ENCODE results near the gene FAM193B.

FAM193B gene

GRCh38 chr5:177515580-177515979 lies 38.8 kb downstream of the FAM193B start:
- no peaks in the 10 kb centered on the region for H3K9me3 ChIP-seq (ENCODE audit: control insufficient read depth, insufficient read depth, low read length)
- H3K4me1 ChIP-seq (ENCODE audit: control insufficient read depth, low read length) = peaks cover 53% of the 10 kb centered on the region
- no peak for TF ChIP-seq CTCF (IDR thresholded peaks at IDR 0.05; ENCODE audit: low read depth, low read length, poor library complexity, severe bottlenecking)
- TF ChIP-seq EZH2phosphoT487 (IDR thresholded peaks at IDR 0.05; ENCODE audit: borderline replicate concordance, low read length) = no peak
- H3K9me2 ChIP-seq (replicated peaks; ENCODE audit: control insufficient read depth, low read length) = no peaks in the 10 kb centered on the region
- H3K36me3 ChIP-seq (ENCODE audit: control insufficient read depth, low read length) = peaks cover 79% of the 10 kb centered on the region
- peaks cover 6% of the 10 kb centered on the region; the same call in 1 of the 2 replicates for H4K20me1 ChIP-seq (ENCODE audit: control insufficient read depth, insufficient read depth, low read depth, low read length)
- peak overlapping the region; percentile 87 for H3K4me3 ChIP-seq (ENCODE audit: low read length)
- H3K27me3 ChIP-seq (ENCODE audit: control insufficient read depth, low read length) = no peaks in the 10 kb centered on the region
- peak overlapping the region; percentile 99 for H3K4me2 ChIP-seq (ENCODE audit: low read length)
- 0 out of 2 replicates have a peak overlapping the region, but pooled peaks have one; percentile 54 for H3K27ac ChIP-seq (ENCODE audit: low read depth, low read length)
- H3K79me2 ChIP-seq (ENCODE audit: control insufficient read depth, low read length) = peaks cover 56% of the 10 kb centered on the region
- H3F3A ChIP-seq (ENCODE audit: control insufficient read depth, insufficient read depth) = peaks cover 12% of the 10 kb centered on the region

- Histone ChIP-seq H3F3A (ENCODE audit: control insufficient read depth, insufficient read depth) (peaks cover 16% of the 10 kb centered on the region), H3K9me2 (replicated peaks; ENCODE audit: control insufficient read depth, low read length) (no peaks in the 10 kb centered on the region), H3K4me3 (ENCODE audit: low read length) (no peak overlapping the region), H3K36me3 (ENCODE audit: control insufficient read depth, low read length) (peaks cover 78% of the 10 kb centered on the region), H4K20me1 (ENCODE audit: control insufficient read depth, insufficient read depth, low read depth, low read length) (peaks cover 5% of the 10 kb centered on the region; the same call in 1 of the 2 replicates), H3K4me1 (ENCODE audit: control insufficient read depth, low read length) (peaks cover 52% of the 10 kb centered on the region), H3K27ac (ENCODE audit: low read depth, low read length) (no peak overlapping the region), H3K9me3 (ENCODE audit: control insufficient read depth, insufficient read depth, low read length) (no peaks in the 10 kb centered on the region), H3K79me2 (ENCODE audit: control insufficient read depth, low read length) (peaks cover 53% of the 10 kb centered on the region), H3K4me2 (ENCODE audit: low read length) (peak overlapping the region; percentile 99), H3K27me3 (ENCODE audit: control insufficient read depth, low read length) (no peaks in the 10 kb centered on the region)
- no peak for TF ChIP-seq CTCF (IDR thresholded peaks at IDR 0.05; ENCODE audit: low read depth, low read length, poor library complexity, severe bottlenecking)
- no peak for TF ChIP-seq EZH2phosphoT487 (IDR thresholded peaks at IDR 0.05; ENCODE audit: borderline replicate concordance, low read length)
Measured at GRCh38 chr5:177514541-177514940, 39.8 kb downstream of the FAM193B start.

- no peaks in the 10 kb centered on the region for H3K9me3 ChIP-seq (ENCODE audit: control insufficient read depth, insufficient read depth, low read length)
- H3K36me3 ChIP-seq (ENCODE audit: control insufficient read depth, low read length) = peaks cover 81% of the 10 kb centered on the region
- H4K20me1 ChIP-seq (ENCODE audit: control insufficient read depth, insufficient read depth, low read depth, low read length) = peaks cover 3% of the 10 kb centered on the region; the same call in 1 of the 2 replicates
- H3K4me2 ChIP-seq (ENCODE audit: low read length) = no peak overlapping the region
- TF ChIP-seq EZH2phosphoT487 (IDR thresholded peaks at IDR 0.05; ENCODE audit: borderline replicate concordance, low read length) (no peak), CTCF (IDR thresholded peaks at IDR 0.05; ENCODE audit: low read depth, low read length, poor library complexity, severe bottlenecking) (no peak)
- H3K4me3 ChIP-seq (ENCODE audit: low read length) = no peak overlapping the region
- H3K27me3 ChIP-seq (ENCODE audit: control insufficient read depth, low read length) = no peaks in the 10 kb centered on the region
- peaks cover 16% of the 10 kb centered on the region for H3F3A ChIP-seq (ENCODE audit: control insufficient read depth, insufficient read depth)
- no peaks in the 10 kb centered on the region for H3K9me2 ChIP-seq (replicated peaks; ENCODE audit: control insufficient read depth, low read length)
- H3K27ac ChIP-seq (ENCODE audit: low read depth, low read length) = no peak overlapping the region
- H3K79me2 ChIP-seq (ENCODE audit: control insufficient read depth, low read length) = peaks cover 56% of the 10 kb centered on the region
- peaks cover 52% of the 10 kb centered on the region for H3K4me1 ChIP-seq (ENCODE audit: control insufficient read depth, low read length)
Measured at GRCh38 chr5:177513500-177513899, 40.9 kb downstream of the FAM193B start.
